Transverse colon (tissue), 3 donors: ENCODE measurements around the gene TREH.

Source experiments
- POLR2A ChIP-seq: fragments of 450-650 bp; IDR thresholded peaks from one replicate; pipeline ENCODE4 v1.6.1; 2016; ENCODE audit warnings: antibody characterized with exemption, mild to moderate bottlenecking, moderate library complexity
- POLR2AphosphoS5 ChIP-seq, 3 donors: sonication (generic); formaldehyde crosslinking; IDR thresholded peaks; one replicate each; pipeline ENCODE4 v1.6.1; 2016; ENCODE audit warnings: antibody characterized with exemption in 3 of 3

GRCh38 chr11:118694185-118694584 is 14.7 kb upstream of the TREH start:
- TF ChIP-seq POLR2A = no peak
- TF ChIP-seq POLR2AphosphoS5 (IDR thresholded peaks at IDR 0.05) = no peak
